SK-N-SH (cell line): ENCODE results near the gene CDHR2. TPM values are rescaled to one million over a fixed set of nuclear protein-coding genes. Genes with fewer than 3 reads are reported as not detected.

Experiments
- CTCF ChIA-PET: fragments of 300-600, 350-600 bp; formaldehyde crosslinking; extraction: SDS; loops from one replicate; lab custom pipeline; 2021; lab: Yijun Ruan, JAX
- POLR2A ChIA-PET: fragments of 350-600 bp; sonication (Branson Sonifier 250); formaldehyde crosslinking; extraction: SDS; loops from one replicate; lab custom pipeline; 2020; ENCODE audit warnings: antibody characterized with exemption, inconsistent platforms; lab: Yijun Ruan, JAX
- DNase-seq: peaks from one replicate; pipeline ENCODE4 v3.0.0; 2012
- H2AFZ ChIP-seq: fragments of 200-600 bp; sonication (generic); 2 replicates; pipeline ENCODE4 v1.8.1; 2016; ENCODE audit warnings: antibody characterized with exemption, mild to moderate bottlenecking, low read depth
- H3F3A ChIP-seq: fragments of 200-600 bp; sonication (generic); replicated peaks from 2 replicates; pipeline ENCODE3; 2016; ENCODE audit warnings: antibody characterized with exemption, mild to moderate bottlenecking; ENCODE audit not compliant: insufficient read depth
- H3K27ac ChIP-seq, 2 experiments: fragments of 200-500 bp in 1 of 2; fragments of 200-600 bp in 1 of 2; sonication (Bioruptor generic) in 1 of 2; sonication (generic), shearing (Covaris generic) in 1 of 2; 2 replicates each; pipeline versions ENCODE4 v1.5.1 to v1.6.1; 2014 to 2016; ENCODE audit warnings: low read depth in 2 of 2, inconsistent platforms in 1 of 2, low read length in 1 of 2, mild to moderate bottlenecking in 1 of 2, mixed read lengths in 1 of 2
- H3K27me3 ChIP-seq: fragments of 200-600 bp; sonication (generic), shearing (Covaris generic); 2 replicates; pipeline ENCODE4 v1.6.1; 2016; ENCODE audit warnings: mixed run types; ENCODE audit not compliant: insufficient read depth
- H3K36me3 ChIP-seq, 2 experiments: fragments of 200-500 bp in 1 of 2; fragments of 200-600 bp in 1 of 2; sonication (Bioruptor generic) in 1 of 2; sonication (generic) in 1 of 2; replicated peaks in 1 of 2; 2 replicates each; pipeline versions ENCODE3 to v1.5.1; 2014 to 2016; ENCODE audit warnings: low read length in 1 of 2, mild to moderate bottlenecking in 1 of 2; ENCODE audit not compliant: insufficient read depth in 2 of 2, control insufficient read depth in 1 of 2
- H3K4me1 ChIP-seq, 2 experiments: fragments of 200-500 bp in 1 of 2; fragments of 200-600 bp in 1 of 2; sonication (Bioruptor generic) in 1 of 2; sonication (generic), shearing (Covaris generic) in 1 of 2; 2 replicates each; pipeline versions ENCODE4 v1.5.1 to v1.6.1; 2014 to 2016; ENCODE audit warnings: low read depth in 1 of 2, low read length in 1 of 2, mixed run types in 1 of 2; ENCODE audit not compliant: insufficient read depth in 2 of 2, control insufficient read depth in 1 of 2
- H3K4me2 ChIP-seq: fragments of 200-600 bp; sonication (generic), shearing (Covaris generic); 2 replicates; pipeline ENCODE4 v1.6.1; 2017; ENCODE audit warnings: mixed run types
- H3K4me3 ChIP-seq, 2 experiments: fragments of 200-500 bp in 1 of 2; fragments of 200-600 bp in 1 of 2; sonication (Bioruptor generic) in 1 of 2; sonication (generic), shearing (Covaris generic) in 1 of 2; 2 replicates each; pipeline versions ENCODE4 v1.5.1 to v1.8.1; 2014 to 2016; ENCODE audit warnings: low read depth in 2 of 2, inconsistent platforms in 1 of 2, low read length in 1 of 2, mild to moderate bottlenecking in 1 of 2, mixed read lengths in 1 of 2, moderate library complexity in 1 of 2
- H3K79me2 ChIP-seq: fragments of 200-600 bp; sonication (generic); 2 replicates; pipeline ENCODE4 v1.8.1; 2017; ENCODE audit warnings: mild to moderate bottlenecking; ENCODE audit not compliant: insufficient read depth
- H3K9ac ChIP-seq: fragments of 200-600 bp; sonication (generic); 2 replicates; pipeline ENCODE4 v1.6.1; 2017; ENCODE audit warnings: mixed run types
- H3K9me2 ChIP-seq: fragments of 200-600 bp; sonication (generic); 2 replicates; pipeline ENCODE4 v1.6.1; 2017; ENCODE audit warnings: mixed run types
- H3K9me3 ChIP-seq: fragments of 200-600 bp; sonication (generic); 2 replicates; pipeline ENCODE4 v1.6.1; 2017; ENCODE audit warnings: mixed run types, mild to moderate bottlenecking, moderate library complexity
- H4K20me1 ChIP-seq: fragments of 200-600 bp; sonication (generic); 2 replicates; pipeline ENCODE4 v1.6.1; 2017; ENCODE audit warnings: mild to moderate bottlenecking, mixed run types; ENCODE audit not compliant: insufficient read depth
- EP300 ChIP-seq, 2 experiments: IDR thresholded peaks; 2 replicates each; pipeline versions ENCODE4 v1.4.0 to v1.6.1; 2012; ENCODE audit warnings: borderline replicate concordance in 1 of 2, low read depth in 1 of 2, low read length in 1 of 2
- EZH2phosphoT487 ChIP-seq: fragments of 200-600 bp; sonication (generic); IDR thresholded peaks from 2 replicates; pipeline ENCODE4 v1.6.1; 2017; ENCODE audit warnings: low read depth, mixed run types, mild to moderate bottlenecking, antibody characterized with exemption, moderate library complexity, borderline replicate concordance
- FOSL2 ChIP-seq: IDR thresholded peaks from 2 replicates; pipeline ENCODE4 v1.4.0; 2012; ENCODE audit warnings: low read depth, mild to moderate bottlenecking, moderate library complexity, borderline replicate concordance
- GABPA ChIP-seq: IDR thresholded peaks from 2 replicates; pipeline ENCODE4 v1.4.0; 2012; ENCODE audit warnings: low read depth, mild to moderate bottlenecking
- JUND ChIP-seq: IDR thresholded peaks from 2 replicates; pipeline ENCODE4 v1.4.0; 2012
- MEF2A ChIP-seq: IDR thresholded peaks from 2 replicates; pipeline ENCODE4 v1.4.0; 2012; ENCODE audit warnings: low read depth, borderline replicate concordance
- RFX5 ChIP-seq: IDR thresholded peaks from 2 replicates; pipeline ENCODE4 v1.6.1; 2012; ENCODE audit warnings: mild to moderate bottlenecking, improper control_type of control experiment, low read length
- RXRA ChIP-seq: IDR thresholded peaks from 2 replicates; pipeline ENCODE4 v1.4.0; 2012; ENCODE audit warnings: low read depth, mild to moderate bottlenecking, borderline replicate concordance
- SIN3A ChIP-seq: IDR thresholded peaks from 2 replicates; pipeline ENCODE4 v1.6.1; 2012; ENCODE audit warnings: low read depth, mild to moderate bottlenecking, low read length, moderate library complexity, borderline replicate concordance
- SMC3 ChIP-seq: IDR thresholded peaks from 2 replicates; pipeline ENCODE4 v1.6.1; 2012; ENCODE audit warnings: low read depth, low read length, improper control_type of control experiment
- TCF12 ChIP-seq: IDR thresholded peaks from 2 replicates; pipeline ENCODE4 v1.4.0; 2012
- TEAD4 ChIP-seq: IDR thresholded peaks from 2 replicates; pipeline ENCODE4 v1.4.0; 2012; ENCODE audit warnings: mild to moderate bottlenecking, borderline replicate concordance; ENCODE audit not compliant: insufficient read depth
- YY1 ChIP-seq: IDR thresholded peaks from 2 replicates; pipeline ENCODE4 v1.4.0; 2012; ENCODE audit warnings: low read depth, mild to moderate bottlenecking
- WGBS: methylation state at CpG from one replicate; pipeline ENCODE4 v1.1.6; 2017; ENCODE audit warnings: low lambda C conversion rate; 5-methylcytosine and 5-hydroxymethylcytosine counted together
- polyA plus RNA-seq, 3 experiments: library from polyadenylated mRNA; depleted of rRNA; stranded (reverse); fragments of >200 nt; gene quantifications; 2 replicates each; pipeline ENCODE4 v1.2.3, GENCODE V29; 2012
- TF ChIP-seq, protein P1 (sequence below): IDR thresholded peaks from 2 replicates; pipeline ENCODE4; 2012
- TF ChIP-seq, protein P2 (sequence below): IDR thresholded peaks from 2 replicates; pipeline ENCODE4 v1.4.0; 2012; ENCODE audit warnings: low read depth, borderline replicate concordance
- TF ChIP-seq, protein P3 (sequence below): fragments of 200-600 bp; sonication (generic); IDR thresholded peaks from 2 replicates; pipeline ENCODE4 v1.6.1; 2017; ENCODE audit warnings: antibody characterized with exemption, mild to moderate bottlenecking, moderate library complexity
- TF ChIP-seq, protein P4 (sequence below): fragments of 150-350 bp; IDR thresholded peaks from 2 replicates; pipeline ENCODE4 v1.6.1; 2016; ENCODE audit warnings: mild to moderate bottlenecking, low read depth, low read length
- TF ChIP-seq, protein P5 (sequence below): IDR thresholded peaks from 2 replicates; pipeline ENCODE4 v1.4.0; 2012; ENCODE audit warnings: low read depth, borderline replicate concordance

CDHR2 gene
- polyA plus RNA-seq, 1 of the 3 experiments (the other 2 are of a cell fraction) = not detected

DNA sequence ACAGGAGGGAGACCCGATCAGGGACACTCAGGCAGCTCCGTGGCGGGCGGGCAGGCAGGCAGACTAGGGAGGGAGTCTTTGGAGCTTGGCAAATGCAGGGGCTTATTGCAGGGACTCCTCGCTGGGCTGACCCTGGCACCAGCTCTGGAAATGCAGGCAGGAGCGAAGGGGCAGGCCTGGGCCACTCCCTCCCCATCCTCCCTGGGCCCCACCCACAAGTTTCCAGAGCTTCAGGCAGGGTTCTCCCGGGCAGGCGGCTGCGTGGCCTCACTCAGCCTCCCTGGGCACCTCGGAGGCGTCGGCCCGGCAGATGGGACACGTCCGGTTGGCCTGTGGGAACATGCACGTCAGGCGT lies 20.4 kb upstream of the CDHR2 start:
- Histone ChIP-seq H3K9ac (no peak overlapping the region), H3K27ac (no peak overlapping the region), H3K9me2 (no peaks in the 10 kb centered on the region)
- TF ChIP-seq, protein P1, sequence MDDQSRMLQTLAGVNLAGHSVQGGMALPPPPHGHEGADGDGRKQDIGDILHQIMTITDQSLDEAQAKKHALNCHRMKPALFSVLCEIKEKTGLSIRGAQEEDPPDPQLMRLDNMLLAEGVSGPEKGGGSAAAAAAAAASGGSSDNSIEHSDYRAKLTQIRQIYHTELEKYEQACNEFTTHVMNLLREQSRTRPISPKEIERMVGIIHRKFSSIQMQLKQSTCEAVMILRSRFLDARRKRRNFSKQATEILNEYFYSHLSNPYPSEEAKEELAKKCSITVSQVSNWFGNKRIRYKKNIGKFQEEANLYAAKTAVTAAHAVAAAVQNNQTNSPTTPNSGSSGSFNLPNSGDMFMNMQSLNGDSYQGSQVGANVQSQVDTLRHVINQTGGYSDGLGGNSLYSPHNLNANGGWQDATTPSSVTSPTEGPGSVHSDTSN = no peak
- TF ChIP-seq EZH2phosphoT487 (no peak), RFX5 (no peak), RXRA (no peak), TCF12 (no peak), GABPA (no peak), SMC3 (no peak), MEF2A (no peak), YY1 (no peak), JUND (no peak), EP300 (IDR thresholded peaks at IDR 0.05; ENCODE audit: borderline replicate concordance in 1 of 2, low read depth in 1 of 2, low read length in 1 of 2) (no peak), FOSL2 (no peak), SIN3A (no peak), TEAD4 (no peak)
- TF ChIP-seq, protein P2, sequence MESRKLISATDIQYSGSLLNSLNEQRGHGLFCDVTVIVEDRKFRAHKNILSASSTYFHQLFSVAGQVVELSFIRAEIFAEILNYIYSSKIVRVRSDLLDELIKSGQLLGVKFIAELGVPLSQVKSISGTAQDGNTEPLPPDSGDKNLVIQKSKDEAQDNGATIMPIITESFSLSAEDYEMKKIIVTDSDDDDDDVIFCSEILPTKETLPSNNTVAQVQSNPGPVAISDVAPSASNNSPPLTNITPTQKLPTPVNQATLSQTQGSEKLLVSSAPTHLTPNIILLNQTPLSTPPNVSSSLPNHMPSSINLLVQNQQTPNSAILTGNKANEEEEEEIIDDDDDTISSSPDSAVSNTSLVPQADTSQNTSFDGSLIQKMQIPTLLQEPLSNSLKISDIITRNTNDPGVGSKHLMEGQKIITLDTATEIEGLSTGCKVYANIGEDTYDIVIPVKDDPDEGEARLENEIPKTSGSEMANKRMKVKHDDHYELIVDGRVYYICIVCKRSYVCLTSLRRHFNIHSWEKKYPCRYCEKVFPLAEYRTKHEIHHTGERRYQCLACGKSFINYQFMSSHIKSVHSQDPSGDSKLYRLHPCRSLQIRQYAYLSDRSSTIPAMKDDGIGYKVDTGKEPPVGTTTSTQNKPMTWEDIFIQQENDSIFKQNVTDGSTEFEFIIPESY = no peak
- TF ChIP-seq, protein P3, sequence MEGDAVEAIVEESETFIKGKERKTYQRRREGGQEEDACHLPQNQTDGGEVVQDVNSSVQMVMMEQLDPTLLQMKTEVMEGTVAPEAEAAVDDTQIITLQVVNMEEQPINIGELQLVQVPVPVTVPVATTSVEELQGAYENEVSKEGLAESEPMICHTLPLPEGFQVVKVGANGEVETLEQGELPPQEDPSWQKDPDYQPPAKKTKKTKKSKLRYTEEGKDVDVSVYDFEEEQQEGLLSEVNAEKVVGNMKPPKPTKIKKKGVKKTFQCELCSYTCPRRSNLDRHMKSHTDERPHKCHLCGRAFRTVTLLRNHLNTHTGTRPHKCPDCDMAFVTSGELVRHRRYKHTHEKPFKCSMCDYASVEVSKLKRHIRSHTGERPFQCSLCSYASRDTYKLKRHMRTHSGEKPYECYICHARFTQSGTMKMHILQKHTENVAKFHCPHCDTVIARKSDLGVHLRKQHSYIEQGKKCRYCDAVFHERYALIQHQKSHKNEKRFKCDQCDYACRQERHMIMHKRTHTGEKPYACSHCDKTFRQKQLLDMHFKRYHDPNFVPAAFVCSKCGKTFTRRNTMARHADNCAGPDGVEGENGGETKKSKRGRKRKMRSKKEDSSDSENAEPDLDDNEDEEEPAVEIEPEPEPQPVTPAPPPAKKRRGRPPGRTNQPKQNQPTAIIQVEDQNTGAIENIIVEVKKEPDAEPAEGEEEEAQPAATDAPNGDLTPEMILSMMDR = no peak
- TF ChIP-seq, protein P4, sequence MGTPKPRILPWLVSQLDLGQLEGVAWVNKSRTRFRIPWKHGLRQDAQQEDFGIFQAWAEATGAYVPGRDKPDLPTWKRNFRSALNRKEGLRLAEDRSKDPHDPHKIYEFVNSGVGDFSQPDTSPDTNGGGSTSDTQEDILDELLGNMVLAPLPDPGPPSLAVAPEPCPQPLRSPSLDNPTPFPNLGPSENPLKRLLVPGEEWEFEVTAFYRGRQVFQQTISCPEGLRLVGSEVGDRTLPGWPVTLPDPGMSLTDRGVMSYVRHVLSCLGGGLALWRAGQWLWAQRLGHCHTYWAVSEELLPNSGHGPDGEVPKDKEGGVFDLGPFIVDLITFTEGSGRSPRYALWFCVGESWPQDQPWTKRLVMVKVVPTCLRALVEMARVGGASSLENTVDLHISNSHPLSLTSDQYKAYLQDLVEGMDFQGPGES = no peak
- TF ChIP-seq, protein P5, sequence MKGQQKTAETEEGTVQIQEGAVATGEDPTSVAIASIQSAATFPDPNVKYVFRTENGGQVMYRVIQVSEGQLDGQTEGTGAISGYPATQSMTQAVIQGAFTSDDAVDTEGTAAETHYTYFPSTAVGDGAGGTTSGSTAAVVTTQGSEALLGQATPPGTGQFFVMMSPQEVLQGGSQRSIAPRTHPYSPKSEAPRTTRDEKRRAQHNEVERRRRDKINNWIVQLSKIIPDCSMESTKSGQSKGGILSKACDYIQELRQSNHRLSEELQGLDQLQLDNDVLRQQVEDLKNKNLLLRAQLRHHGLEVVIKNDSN = no peak
- TF ChIP-seq, all 33 proteins: peak for 0
- peaks cover 11 to 31% of the 10 kb centered on the region in 2 experiments; a peak in 2 of 4 replicates for H3K4me1 ChIP-seq
- H2AFZ ChIP-seq = no peak overlapping the region
- peaks cover 5 to 47% of the 10 kb centered on the region in 2 experiments for H3K36me3 ChIP-seq
- DNase-seq = no peak
- peaks cover 29% of the 10 kb centered on the region for H4K20me1 ChIP-seq
- ChIA-PET CTCF (interaction anchor here (3.4 kb wide), 1 partner anchor 81 kb away, joined by 12 read pairs; the partner anchor contains the start of gene FAF2), POLR2A (interaction anchor here (1.3 kb wide), 1 partner anchor 93 kb away, joined by 3 read pairs; no protein-coding TSS in a partner anchor)
- no peaks in the 10 kb centered on the region for H3K27me3 ChIP-seq
- 94% methylated on average over 8 of the region's 17 CpGs for WGBS
- H3K4me2 ChIP-seq = no peak overlapping the region
- no peaks in the 10 kb centered on the region for H3K9me3 ChIP-seq
- H3K79me2 ChIP-seq = peaks cover 26% of the 10 kb centered on the region
- H3F3A ChIP-seq = no peaks in the 10 kb centered on the region
- H3K4me3 ChIP-seq = no peak overlapping the region
